K562 (cell line): ENCODE data around the gene MRPL4. TPM values are rescaled to one million over a fixed set of nuclear protein-coding genes. Genes with fewer than 3 reads are reported as not detected.

ENCODE experiments used
- CBFA2T2 ChIP-seq: fragments of 450-650 bp; conservative IDR thresholded peaks from 2 replicates; pipeline ENCODE4 v1.6.1; 2017; ENCODE audit warnings: mild to moderate bottlenecking
- HNRNPK ChIP-seq: fragments of 200-400 bp; formaldehyde crosslinking; IDR thresholded peaks from one replicate; pipeline ENCODE4 v1.6.1; 2018; ENCODE audit warnings: mild to moderate bottlenecking, low read depth, low read length; ENCODE audit not compliant: poor library complexity, severe bottlenecking
- ILF3 ChIP-seq: fragments of 450-650 bp; IDR thresholded peaks from 2 replicates; pipeline ENCODE4 v1.6.1; 2018; ENCODE audit warnings: antibody characterized with exemption, mild to moderate bottlenecking, moderate library complexity, borderline replicate concordance
- KLF1 ChIP-seq: fragments of 450-650 bp; IDR thresholded peaks from 2 replicates; pipeline ENCODE4 v1.6.1; 2016; ENCODE audit warnings: missing genetic modification characterization, missing compliant biosample characterization
- KLF6 ChIP-seq: fragments of 250-450 bp; sonication (Bioruptor Pico); IDR thresholded peaks from 2 replicates; pipeline ENCODE4 v1.4.0; 2020; ENCODE audit warnings: mild to moderate bottlenecking, moderate library complexity, borderline replicate concordance
- MCM2 ChIP-seq: fragments of 450-650 bp; IDR thresholded peaks from 2 replicates; pipeline ENCODE4 v1.6.1; 2017; ENCODE audit warnings: low read depth, mild to moderate bottlenecking
- MTF1 ChIP-seq: fragments of 250-450 bp; sonication (Bioruptor Pico); IDR thresholded peaks from 2 replicates; pipeline ENCODE4 v1.9.0; 2021; ENCODE audit warnings: moderate library complexity, mild to moderate bottlenecking, inconsistent platforms, borderline replicate concordance
- POLR3G ChIP-seq: IDR thresholded peaks from 2 replicates; pipeline ENCODE4 v1.6.1; 2011; ENCODE audit not compliant: insufficient read length, insufficient replicate concordance; ENCODE audit errors: extremely low read depth
- RFX1 ChIP-seq: fragments of 450-650 bp; IDR thresholded peaks from 2 replicates; pipeline ENCODE4 v1.6.1; 2016; ENCODE audit warnings: mild to moderate bottlenecking, moderate library complexity
- SMAD1 ChIP-seq: fragments of 150-350 bp; IDR thresholded peaks from 2 replicates; pipeline ENCODE4 v1.6.1; 2014; ENCODE audit warnings: low read length, low read depth; ENCODE audit not compliant: partially characterized antibody
- TOE1 ChIP-seq, 2 experiments: fragments of 450-650 bp in 1 of 2; sonication (generic) in 1 of 2; formaldehyde crosslinking in 1 of 2; IDR thresholded peaks; 2 replicates each; pipeline versions ENCODE4 v1.7.1 to v1.8.0; 2016 to 2022; ENCODE audit warnings: borderline replicate concordance in 2 of 2, mild to moderate bottlenecking in 2 of 2, antibody characterized with exemption in 1 of 2, inconsistent platforms in 1 of 2, low read depth in 1 of 2, missing genetic modification reagents in 1 of 2, moderate library complexity in 1 of 2
- U2AF2 ChIP-seq: fragments of 200-400 bp; formaldehyde crosslinking; optimal IDR thresholded peaks from 2 replicates; pipeline ENCODE3; 2017; ENCODE audit warnings: low read depth, mild to moderate bottlenecking, low read length
- ZFP36 ChIP-seq: fragments of 150-350 bp; IDR thresholded peaks from 2 replicates; pipeline ENCODE4 v1.6.1; 2018; ENCODE audit warnings: low read length, low read depth; ENCODE audit not compliant: partially characterized antibody
- ZNF316 ChIP-seq: fragments of 450-650 bp; IDR thresholded peaks from 2 replicates; pipeline ENCODE4 v1.6.1; 2016
- ZNF445 ChIP-seq: fragments of 250-450 bp; sonication (Bioruptor Pico); IDR thresholded peaks from 2 replicates; pipeline ENCODE4 v1.4.0; 2020; ENCODE audit warnings: low read depth, mild to moderate bottlenecking, moderate library complexity
- ZNF551 ChIP-seq: fragments of 250-450 bp; sonication (Bioruptor Pico); IDR thresholded peaks from 2 replicates; pipeline ENCODE4 v1.5.0; 2021; ENCODE audit warnings: mild to moderate bottlenecking, moderate library complexity
- ZNF586 ChIP-seq: fragments of 450-650 bp; formaldehyde crosslinking; conservative IDR thresholded peaks from 2 replicates; pipeline ENCODE4 v1.4.0; 2020; ENCODE audit warnings: mild to moderate bottlenecking, moderate library complexity
- polyA plus RNA-seq, 8 experiments: library from polyadenylated mRNA; depleted of rRNA in 4 of 8; stranded (reverse) in 5 of 8; unstranded in 3 of 8; fragments of >200 nt; fragmentation: Nextera tagmentation in 2 of 8; fragmentation: Illumina TruSeq in 1 of 8; extraction: Ambion mirVana in 2 of 8; extraction: Trizol in 1 of 8; gene quantifications; 2 replicates each; pipeline versions ENCODE4 v1.2.1 to v1.2.3, GENCODE V29; 2011 to 2014; ENCODE audit warnings: inconsistent platforms in 1 of 8, missing spikeins in 1 of 8
- total RNA-seq, 7 experiments: library from RNA; depleted of rRNA in 6 of 7; stranded (reverse); fragments of >200 nt in 6 of 7; fragmentation: Illumina TruSeq in 2 of 7; extraction: Trizol in 2 of 7; gene quantifications; 2 replicates each; pipeline versions ENCODE4 v1.2.1 to v1.2.3, GENCODE V29; 2011 to 2021; ENCODE audit warnings: low replicate concordance in 1 of 7
- TF ChIP-seq, protein P1 (sequence below): fragments of 450-650 bp; conservative IDR thresholded peaks from 2 replicates; pipeline ENCODE4 v1.6.1; 2016; ENCODE audit warnings: missing genetic modification characterization, low read depth, mild to moderate bottlenecking, missing compliant biosample characterization, moderate library complexity
- TF ChIP-seq, protein P2 (sequence below): fragments of 450-650 bp; IDR thresholded peaks from 2 replicates; pipeline ENCODE4 v1.6.1; 2017; ENCODE audit warnings: mild to moderate bottlenecking, moderate library complexity
- TF ChIP-seq, protein P3 (sequence below): IDR thresholded peaks from 2 replicates; pipeline ENCODE4 v1.6.1; 2014; ENCODE audit warnings: antibody characterized with exemption
- TF ChIP-seq, protein P4 (sequence below): fragments of 250-450 bp; sonication (Bioruptor Pico); IDR thresholded peaks from 2 replicates; pipeline ENCODE4 v1.8.0; 2021; ENCODE audit warnings: mild to moderate bottlenecking, moderate library complexity
- TF ChIP-seq, protein P5 (sequence below), 2 experiments: fragments of 450-650 bp in 1 of 2; sonication (generic) in 1 of 2; formaldehyde crosslinking; conservative IDR thresholded peaks; 2 replicates each; pipeline versions ENCODE4 v1.4.0 to v1.8.1; 2020 to 2022; ENCODE audit warnings: mild to moderate bottlenecking in 1 of 2, missing genetic modification reagents in 1 of 2

MRPL4 gene
- total and polyA plus RNA-seq, 9 of the 15 experiments (the other 6 are each of a cell fraction or from before 2014, with no cell fraction given), result 1.4 to 239 (median 64.9) TPM

DNA sequence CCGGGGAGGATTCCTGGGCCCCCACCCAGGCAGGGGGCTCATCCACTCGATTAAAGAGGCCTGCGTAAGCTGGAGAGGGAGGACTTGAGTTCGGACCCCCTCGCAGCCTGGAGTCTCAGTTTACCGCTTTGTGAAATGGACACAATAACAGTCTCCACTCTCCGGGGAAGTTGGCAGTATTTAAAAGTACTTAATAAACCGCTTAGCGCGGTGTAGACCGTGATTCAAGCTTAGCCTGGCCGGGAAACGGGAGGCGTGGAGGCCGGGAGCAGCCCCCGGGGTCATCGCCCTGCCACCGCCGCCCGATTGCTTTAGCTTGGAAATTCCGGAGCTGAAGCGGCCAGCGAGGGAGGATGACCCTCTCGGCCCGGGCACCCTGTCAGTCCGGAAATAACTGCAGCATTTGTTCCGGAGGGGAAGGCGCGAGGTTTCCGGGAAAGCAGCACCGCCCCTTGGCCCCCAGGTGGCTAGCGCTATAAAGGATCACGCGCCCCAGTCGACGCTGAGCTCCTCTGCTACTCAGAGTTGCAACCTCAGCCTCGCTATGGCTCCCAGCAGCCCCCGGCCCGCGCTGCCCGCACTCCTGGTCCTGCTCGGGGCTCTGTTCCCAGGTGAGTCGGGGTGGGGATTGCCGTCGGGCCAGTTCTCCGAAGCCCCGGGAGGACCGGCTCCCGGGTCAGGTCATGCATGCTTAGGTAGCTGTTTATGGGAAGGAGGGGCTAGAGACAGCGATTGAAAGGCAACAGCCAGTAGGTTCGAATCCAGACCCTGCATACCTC, 18.8 kb downstream of the MRPL4 start, which contains the start of gene ICAM1 (continued):
- TF ChIP-seq KLF6 (CRISPR knock-in tag), result peak; percentile 22; the same call in 1 of the 2 replicates
- TF ChIP-seq ZNF316, result no peak
- no peak for TF ChIP-seq ILF3
- TF ChIP-seq ZNF551 (CRISPR knock-in tag), result no peak
- TF ChIP-seq, protein P1, sequence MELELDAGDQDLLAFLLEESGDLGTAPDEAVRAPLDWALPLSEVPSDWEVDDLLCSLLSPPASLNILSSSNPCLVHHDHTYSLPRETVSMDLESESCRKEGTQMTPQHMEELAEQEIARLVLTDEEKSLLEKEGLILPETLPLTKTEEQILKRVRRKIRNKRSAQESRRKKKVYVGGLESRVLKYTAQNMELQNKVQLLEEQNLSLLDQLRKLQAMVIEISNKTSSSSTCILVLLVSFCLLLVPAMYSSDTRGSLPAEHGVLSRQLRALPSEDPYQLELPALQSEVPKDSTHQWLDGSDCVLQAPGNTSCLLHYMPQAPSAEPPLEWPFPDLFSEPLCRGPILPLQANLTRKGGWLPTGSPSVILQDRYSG (tag), result no peak
- peak; percentile 83 for TF ChIP-seq TOE1 (IDR thresholded peaks at IDR 0.05; ENCODE audit: borderline replicate concordance)
- no peak for TF ChIP-seq TOE1 (CRISPR knock-in tag; IDR thresholded peaks at IDR 0.05; ENCODE audit: borderline replicate concordance, low read depth)
- TF ChIP-seq, protein P2, sequence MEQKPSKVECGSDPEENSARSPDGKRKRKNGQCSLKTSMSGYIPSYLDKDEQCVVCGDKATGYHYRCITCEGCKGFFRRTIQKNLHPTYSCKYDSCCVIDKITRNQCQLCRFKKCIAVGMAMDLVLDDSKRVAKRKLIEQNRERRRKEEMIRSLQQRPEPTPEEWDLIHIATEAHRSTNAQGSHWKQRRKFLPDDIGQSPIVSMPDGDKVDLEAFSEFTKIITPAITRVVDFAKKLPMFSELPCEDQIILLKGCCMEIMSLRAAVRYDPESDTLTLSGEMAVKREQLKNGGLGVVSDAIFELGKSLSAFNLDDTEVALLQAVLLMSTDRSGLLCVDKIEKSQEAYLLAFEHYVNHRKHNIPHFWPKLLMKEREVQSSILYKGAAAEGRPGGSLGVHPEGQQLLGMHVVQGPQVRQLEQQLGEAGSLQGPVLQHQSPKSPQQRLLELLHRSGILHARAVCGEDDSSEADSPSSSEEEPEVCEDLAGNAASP, result no peak
- TF ChIP-seq HNRNPK, result no peak
- TF ChIP-seq ZNF445 (CRISPR knock-in tag), result no peak
- TF ChIP-seq, protein P3, sequence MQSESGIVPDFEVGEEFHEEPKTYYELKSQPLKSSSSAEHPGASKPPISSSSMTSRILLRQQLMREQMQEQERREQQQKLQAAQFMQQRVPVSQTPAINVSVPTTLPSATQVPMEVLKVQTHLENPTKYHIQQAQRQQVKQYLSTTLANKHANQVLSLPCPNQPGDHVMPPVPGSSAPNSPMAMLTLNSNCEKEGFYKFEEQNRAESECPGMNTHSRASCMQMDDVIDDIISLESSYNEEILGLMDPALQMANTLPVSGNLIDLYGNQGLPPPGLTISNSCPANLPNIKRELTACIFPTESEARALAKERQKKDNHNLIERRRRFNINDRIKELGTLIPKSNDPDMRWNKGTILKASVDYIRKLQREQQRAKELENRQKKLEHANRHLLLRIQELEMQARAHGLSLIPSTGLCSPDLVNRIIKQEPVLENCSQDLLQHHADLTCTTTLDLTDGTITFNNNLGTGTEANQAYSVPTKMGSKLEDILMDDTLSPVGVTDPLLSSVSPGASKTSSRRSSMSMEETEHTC, result peak; percentile 91
- TF ChIP-seq MCM2, result no peak
- TF ChIP-seq, protein P4, sequence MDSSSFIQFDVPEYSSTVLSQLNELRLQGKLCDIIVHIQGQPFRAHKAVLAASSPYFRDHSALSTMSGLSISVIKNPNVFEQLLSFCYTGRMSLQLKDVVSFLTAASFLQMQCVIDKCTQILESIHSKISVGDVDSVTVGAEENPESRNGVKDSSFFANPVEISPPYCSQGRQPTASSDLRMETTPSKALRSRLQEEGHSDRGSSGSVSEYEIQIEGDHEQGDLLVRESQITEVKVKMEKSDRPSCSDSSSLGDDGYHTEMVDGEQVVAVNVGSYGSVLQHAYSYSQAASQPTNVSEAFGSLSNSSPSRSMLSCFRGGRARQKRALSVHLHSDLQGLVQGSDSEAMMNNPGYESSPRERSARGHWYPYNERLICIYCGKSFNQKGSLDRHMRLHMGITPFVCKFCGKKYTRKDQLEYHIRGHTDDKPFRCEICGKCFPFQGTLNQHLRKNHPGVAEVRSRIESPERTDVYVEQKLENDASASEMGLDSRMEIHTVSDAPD, result no peak
- TF ChIP-seq ZFP36, result no peak
- no peak for TF ChIP-seq POLR3G
- TF ChIP-seq MTF1, result no peak
- TF ChIP-seq SMAD1, result peak; percentile 40
- TF ChIP-seq U2AF2, result no peak
- no peak for TF ChIP-seq ZNF586 (CRISPR knock-in tag)
- no peak for TF ChIP-seq KLF1 (tag)
- TF ChIP-seq, protein P5, sequence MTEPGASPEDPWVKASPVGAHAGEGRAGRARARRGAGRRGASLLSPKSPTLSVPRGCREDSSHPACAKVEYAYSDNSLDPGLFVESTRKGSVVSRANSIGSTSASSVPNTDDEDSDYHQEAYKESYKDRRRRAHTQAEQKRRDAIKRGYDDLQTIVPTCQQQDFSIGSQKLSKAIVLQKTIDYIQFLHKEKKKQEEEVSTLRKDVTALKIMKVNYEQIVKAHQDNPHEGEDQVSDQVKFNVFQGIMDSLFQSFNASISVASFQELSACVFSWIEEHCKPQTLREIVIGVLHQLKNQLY (CRISPR knock-in tag; conservative IDR thresholded peaks at IDR 0.05), result no peak
- no peak for TF ChIP-seq RFX1
- TF ChIP-seq CBFA2T2, result peak; percentile 12; the same call in 1 of the 2 replicates
